GM21619 (cell line): ENCODE results near the gene KAZN.

ENCODE experiments used
- ATAC-seq: cut with Tn5 transposase; IDR thresholded peaks from one replicate; pipeline ENCODE4 v1.9.1; 2021; ENCODE audit not compliant: unreplicated experiment

Gene KAZN

GRCh38 chr1:14738647-14739046, 140.2 kb downstream of the KAZN start:
- ATAC-seq, result no peak

GRCh38 chr1:14739082-14739832, 140.8 kb downstream of the KAZN start:
- no peak for ATAC-seq

- no peak for ATAC-seq
Measured at GRCh38 chr1:14740016-14740415, 141.5 kb downstream of the KAZN start.

- no peak for ATAC-seq
Measured at GRCh38 chr1:14741082-14741481, 142.6 kb downstream of the KAZN start.

- no peak for ATAC-seq
Measured at GRCh38 chr1:14741532-14741931, 143.0 kb downstream of the KAZN start.

GRCh38 chr1:14742181-14742980, 143.9 kb downstream of the KAZN start:
- no peak for ATAC-seq

- ATAC-seq, result no peak
Measured at GRCh38 chr1:14743368-14743767, 144.9 kb downstream of the KAZN start.

- ATAC-seq, result no peak
Measured at GRCh38 chr1:14745001-14745720, 146.7 kb downstream of the KAZN start.

- no peak for ATAC-seq
Measured at GRCh38 chr1:14745789-14746188, 147.3 kb downstream of the KAZN start.

- ATAC-seq, result no peak
Measured at GRCh38 chr1:14746393-14746792, 147.9 kb downstream of the KAZN start.

GRCh38 chr1:14748151-14748550, 149.7 kb downstream of the KAZN start:
- ATAC-seq, result no peak

- ATAC-seq, result no peak
Measured at GRCh38 chr1:14748977-14749376, 150.5 kb downstream of the KAZN start.

GRCh38 chr1:14750490-14750889, 152.0 kb downstream of the KAZN start:
- ATAC-seq, result no peak

GRCh38 chr1:14755518-14756252, 157.2 kb downstream of the KAZN start:
- ATAC-seq, result no peak

GRCh38 chr1:14756589-14757285, 158.3 kb downstream of the KAZN start:
- ATAC-seq, result no peak

GRCh38 chr1:14757286-14757625, 158.8 kb downstream of the KAZN start:
- ATAC-seq, result no peak

- no peak for ATAC-seq
Measured at GRCh38 chr1:14759042-14759818, 160.7 kb downstream of the KAZN start.

- no peak for ATAC-seq
Measured at GRCh38 chr1:14759843-14760242, 161.4 kb downstream of the KAZN start.

GRCh38 chr1:14760780-14761179, 162.3 kb downstream of the KAZN start:
- ATAC-seq, result no peak
